ENCODE measurements around the gene C3orf80. TPM values are rescaled to one million over a fixed set of nuclear protein-coding genes. Genes with fewer than 3 reads are reported as not detected.

C3orf80 gene
- total RNA-seq, 1 donor from 2014 or later: not detected

DNA sequence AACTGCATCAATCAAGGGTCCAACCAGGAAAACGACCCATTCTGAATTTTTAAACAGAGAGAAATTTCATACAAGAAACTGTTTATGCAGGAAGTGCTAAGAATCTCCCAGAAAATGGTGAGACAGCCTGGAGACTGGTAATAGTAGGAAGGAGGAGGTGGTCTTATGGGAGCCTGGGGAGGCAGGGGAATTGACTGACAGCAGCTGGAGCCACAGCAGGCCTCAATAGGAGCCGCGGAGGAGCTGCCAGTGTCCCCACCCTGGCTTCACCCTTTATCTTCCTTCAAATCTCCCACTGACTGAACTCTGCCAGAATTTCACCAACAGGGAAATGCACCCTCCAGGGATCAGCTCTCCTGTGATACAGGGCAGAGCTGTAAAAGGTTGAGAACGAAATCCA, 7.5 kb upstream of the C3orf80 start:
- Mint-ChIP-seq H3K36me3 (no peaks in the 10 kb centered on the region), H3K9me3 (no peaks in the 10 kb centered on the region), H3K27me3 (ENCODE audit: low read depth) (peaks cover 53% of the 10 kb centered on the region), H3K27ac (no peak overlapping the region), H3K4me3 (no peak overlapping the region), H3K4me1 (no peaks in the 10 kb centered on the region)
- TF ChIP-seq, protein P1, sequence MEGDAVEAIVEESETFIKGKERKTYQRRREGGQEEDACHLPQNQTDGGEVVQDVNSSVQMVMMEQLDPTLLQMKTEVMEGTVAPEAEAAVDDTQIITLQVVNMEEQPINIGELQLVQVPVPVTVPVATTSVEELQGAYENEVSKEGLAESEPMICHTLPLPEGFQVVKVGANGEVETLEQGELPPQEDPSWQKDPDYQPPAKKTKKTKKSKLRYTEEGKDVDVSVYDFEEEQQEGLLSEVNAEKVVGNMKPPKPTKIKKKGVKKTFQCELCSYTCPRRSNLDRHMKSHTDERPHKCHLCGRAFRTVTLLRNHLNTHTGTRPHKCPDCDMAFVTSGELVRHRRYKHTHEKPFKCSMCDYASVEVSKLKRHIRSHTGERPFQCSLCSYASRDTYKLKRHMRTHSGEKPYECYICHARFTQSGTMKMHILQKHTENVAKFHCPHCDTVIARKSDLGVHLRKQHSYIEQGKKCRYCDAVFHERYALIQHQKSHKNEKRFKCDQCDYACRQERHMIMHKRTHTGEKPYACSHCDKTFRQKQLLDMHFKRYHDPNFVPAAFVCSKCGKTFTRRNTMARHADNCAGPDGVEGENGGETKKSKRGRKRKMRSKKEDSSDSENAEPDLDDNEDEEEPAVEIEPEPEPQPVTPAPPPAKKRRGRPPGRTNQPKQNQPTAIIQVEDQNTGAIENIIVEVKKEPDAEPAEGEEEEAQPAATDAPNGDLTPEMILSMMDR (IDR thresholded peaks at IDR 0.05; ENCODE audit: unreplicated experiment): no peak
- DNase-seq (ENCODE audit: low spot score in 2 of 2, unreplicated experiment in 2 of 2): no peak

DNA sequence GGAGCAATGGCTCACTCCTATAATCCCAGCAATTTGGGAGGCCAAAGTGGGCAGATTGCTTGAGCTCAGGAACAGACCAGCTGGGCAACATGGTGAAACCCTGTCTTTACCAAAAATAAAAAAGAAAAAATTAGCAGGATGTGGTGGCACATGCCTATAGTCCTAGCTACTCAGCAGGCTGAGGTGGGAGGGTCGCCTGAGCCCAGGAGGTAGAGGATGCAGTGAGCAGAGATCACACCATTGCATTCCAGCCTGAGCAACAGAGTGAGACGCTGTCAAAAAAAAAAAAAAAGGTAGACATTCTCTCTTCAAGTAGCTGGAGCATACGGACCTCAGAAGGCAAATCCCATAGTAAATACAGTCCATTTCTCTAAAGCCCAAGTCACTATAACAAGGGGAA, 7.1 kb upstream of the C3orf80 start:
- H3K4me1 Mint-ChIP-seq: no peaks in the 10 kb centered on the region
- no peaks in the 10 kb centered on the region for H3K9me3 Mint-ChIP-seq
- H3K4me3 Mint-ChIP-seq: no peak overlapping the region
- DNase-seq (ENCODE audit: low spot score in 2 of 2, unreplicated experiment in 2 of 2): no peak
- H3K27ac Mint-ChIP-seq: no peak overlapping the region
- no peaks in the 10 kb centered on the region for H3K36me3 Mint-ChIP-seq
- peaks cover 55% of the 10 kb centered on the region for H3K27me3 Mint-ChIP-seq (ENCODE audit: low read depth)
- TF ChIP-seq, protein P1 (IDR thresholded peaks at IDR 0.05; ENCODE audit: unreplicated experiment): no peak

DNA sequence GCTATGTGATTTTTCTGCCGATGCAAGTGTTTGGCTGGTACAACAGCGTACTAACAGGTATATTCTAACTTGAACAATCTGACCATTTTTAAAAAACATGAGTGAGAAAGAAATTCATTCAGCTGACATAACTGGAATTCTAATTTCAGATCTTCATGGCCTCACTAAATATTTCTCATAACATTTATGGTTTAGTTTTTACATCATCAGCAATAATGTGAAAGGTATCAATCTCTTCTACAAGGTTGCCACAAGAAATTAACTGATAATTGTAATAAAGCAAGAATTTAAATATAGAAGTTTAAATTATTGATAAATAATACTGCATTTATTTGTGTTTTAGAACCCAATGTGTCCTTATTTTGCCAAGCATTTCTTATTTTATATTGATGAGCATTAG, 5.2 kb upstream of the C3orf80 start:
- no peak overlapping the region for H3K27ac Mint-ChIP-seq
- H3K9me3 Mint-ChIP-seq: no peaks in the 10 kb centered on the region
- peaks cover 6% of the 10 kb centered on the region for H3K4me1 Mint-ChIP-seq
- DNase-seq (ENCODE audit: low spot score in 2 of 2, unreplicated experiment in 2 of 2): no peak
- H3K36me3 Mint-ChIP-seq: no peaks in the 10 kb centered on the region
- TF ChIP-seq, protein P1 (IDR thresholded peaks at IDR 0.05; ENCODE audit: unreplicated experiment): no peak
- peaks cover 67% of the 10 kb centered on the region for H3K27me3 Mint-ChIP-seq (ENCODE audit: low read depth)
- H3K4me3 Mint-ChIP-seq: no peak overlapping the region

DNA sequence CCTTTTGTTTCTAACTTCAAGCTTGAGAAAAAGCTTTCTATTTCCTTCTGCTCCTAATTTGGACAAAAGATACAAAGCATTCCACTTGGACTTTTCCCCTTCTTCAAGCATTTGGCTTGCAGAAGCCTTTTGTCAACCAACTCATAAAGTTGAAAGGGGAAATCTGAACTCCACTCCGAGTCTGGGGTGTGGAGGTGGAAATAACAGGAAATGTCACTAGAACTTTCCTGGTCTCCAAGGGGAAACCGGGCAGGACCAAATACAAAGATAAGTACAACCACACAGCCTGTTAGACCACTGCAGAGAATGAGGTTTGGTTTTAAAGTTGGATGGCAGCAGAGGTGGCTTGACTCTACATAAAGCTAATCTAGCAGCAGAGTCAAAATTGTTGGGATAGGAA, 4.2 kb upstream of the C3orf80 start:
- Mint-ChIP-seq H3K36me3 (no peaks in the 10 kb centered on the region), H3K4me1 (peaks cover 6% of the 10 kb centered on the region), H3K9me3 (no peaks in the 10 kb centered on the region), H3K27me3 (ENCODE audit: low read depth) (peaks cover 67% of the 10 kb centered on the region), H3K4me3 (no peak overlapping the region), H3K27ac (no peak overlapping the region)
- DNase-seq (ENCODE audit: low spot score in 2 of 2, unreplicated experiment in 2 of 2): no peak
- TF ChIP-seq, protein P1 (IDR thresholded peaks at IDR 0.05; ENCODE audit: unreplicated experiment): no peak

DNA sequence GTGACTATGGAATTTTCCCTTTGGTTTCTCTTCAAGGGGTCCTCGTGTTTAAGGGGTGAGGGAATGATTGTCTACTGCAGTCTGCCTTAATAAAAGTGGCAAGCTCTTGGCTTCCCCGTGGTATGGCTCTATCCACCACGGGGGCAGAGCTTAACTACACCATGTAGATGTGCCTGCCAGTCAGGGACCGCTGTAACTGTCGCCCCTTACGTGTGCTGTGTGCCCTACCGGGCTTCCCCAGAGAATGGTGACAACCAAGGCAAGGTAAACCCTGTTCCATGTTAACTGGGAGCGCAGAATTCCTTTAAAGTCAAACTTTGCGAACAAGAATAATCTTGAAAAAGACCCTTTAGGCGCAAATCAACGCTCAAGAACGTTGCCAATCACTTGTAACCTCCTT, 966 bp upstream of the C3orf80 start:
- H3K36me3 Mint-ChIP-seq: no peaks in the 10 kb centered on the region
- H3K4me3 Mint-ChIP-seq: peak overlapping the region; percentile 74
- no peaks in the 10 kb centered on the region for H3K9me3 Mint-ChIP-seq
- H3K27me3 Mint-ChIP-seq (ENCODE audit: low read depth): peaks cover 80% of the 10 kb centered on the region
- TF ChIP-seq, protein P1 (IDR thresholded peaks at IDR 0.05; ENCODE audit: unreplicated experiment): no peak
- no peak for DNase-seq (ENCODE audit: low spot score in 2 of 2, unreplicated experiment in 2 of 2)
- peaks cover 12% of the 10 kb centered on the region for H3K4me1 Mint-ChIP-seq
- no peak overlapping the region for H3K27ac Mint-ChIP-seq

DNA sequence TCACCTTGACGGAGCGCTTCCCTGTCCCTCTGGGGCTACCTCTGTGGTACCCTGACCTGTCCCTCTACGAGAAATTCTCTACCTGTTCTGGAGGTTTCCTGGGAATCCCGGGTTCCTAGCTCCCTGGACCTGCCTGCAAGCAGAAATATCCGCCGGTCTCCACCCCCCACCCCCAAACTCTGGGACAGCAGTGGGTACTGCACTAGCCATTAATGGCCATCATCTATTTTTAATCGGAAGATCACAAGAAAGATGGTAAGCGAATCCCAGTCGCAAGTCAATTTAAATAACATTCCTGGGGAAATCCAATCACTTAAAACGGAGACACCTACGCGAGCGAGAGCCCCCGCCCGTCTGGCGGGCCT, 429 bp upstream of the C3orf80 start:
- no peaks in the 10 kb centered on the region for H3K9me3 Mint-ChIP-seq
- H3K36me3 Mint-ChIP-seq: no peaks in the 10 kb centered on the region
- H3K4me3 Mint-ChIP-seq: peak overlapping the region; percentile 74
- TF ChIP-seq, protein P1 (IDR thresholded peaks at IDR 0.05; ENCODE audit: unreplicated experiment): no peak
- H3K27ac Mint-ChIP-seq: no peak overlapping the region
- H3K4me1 Mint-ChIP-seq: peaks cover 12% of the 10 kb centered on the region
- peaks cover 80% of the 10 kb centered on the region for H3K27me3 Mint-ChIP-seq (ENCODE audit: low read depth)
- DNase-seq (ENCODE audit: low spot score in 2 of 2, unreplicated experiment in 2 of 2): no peak

All from mesothelial cell of epicardium (in vitro differentiated cells).